ENCODE data around the gene TUBA3E.

- TF ChIP-seq YY1 (IDR thresholded peaks at IDR 0.05; ENCODE audit: low read depth) (no peak), RAD21 (IDR thresholded peaks at IDR 0.05; ENCODE audit: low read depth) (no peak), REST (IDR thresholded peaks at IDR 0.05; ENCODE audit: low read depth) (no peak), TAF1 (IDR thresholded peaks at IDR 0.05; ENCODE audit: low read depth) (no peak), EP300 (IDR thresholded peaks at IDR 0.05; ENCODE audit: borderline replicate concordance) (no peak), TEAD4 (IDR thresholded peaks at IDR 0.05) (no peak), FOXM1 (IDR thresholded peaks at IDR 0.05; ENCODE audit: borderline replicate concordance, low read depth) (no peak), CREB1 (IDR thresholded peaks at IDR 0.05; ENCODE audit: low read depth) (no peak), EGR1 (IDR thresholded peaks at IDR 0.05) (no peak)
Observed at GRCh38 chr2:130245976-130246375, 47.7 kb upstream of the TUBA3E start.

Data from Ishikawa (cell line).